Keratinocyte (primary cell): ENCODE results near the gene QRICH1. TPM values are rescaled to one million over a fixed set of nuclear protein-coding genes. Genes with fewer than 3 reads are reported as not detected.

Experiments used
- DNase-seq: peaks from one replicate; pipeline ENCODE4 v3.0.0-alpha.2; 2011; ENCODE audit warnings: low read depth, missing footprints, low spot score
- FAIRE-seq: peaks from 2 replicates; lab custom pipeline; 2011; peaks lifted over from hg19 to GRCh38; lab: Jason Lieb, UNC
- H2AFZ ChIP-seq: 2 replicates; pipeline ENCODE4 v1.6.0; 2012; ENCODE audit warnings: low read length, control low read depth, inconsistent platforms; ENCODE audit not compliant: control insufficient read depth
- H3K27ac ChIP-seq: 2 replicates; pipeline ENCODE4 v1.5.1; 2011; ENCODE audit warnings: low read length; ENCODE audit not compliant: control insufficient read depth, insufficient read depth
- H3K27me3 ChIP-seq: 3 replicates; pipeline ENCODE4 v1.6.0; 2011; ENCODE audit warnings: low read length; ENCODE audit not compliant: control insufficient read depth, insufficient read depth; ENCODE audit errors: extremely low read depth
- H3K36me3 ChIP-seq, 2 experiments: 2 replicates in 1 of 2; 3 replicates in 1 of 2; pipeline ENCODE4 v1.5.1; 2011; ENCODE audit warnings: low read length in 2 of 2, mild to moderate bottlenecking in 1 of 2; ENCODE audit not compliant: control insufficient read depth in 2 of 2, insufficient read depth in 2 of 2; ENCODE audit errors: extremely low read depth in 1 of 2
- H3K4me1 ChIP-seq: 3 replicates; pipeline ENCODE4 v1.5.1; 2011; ENCODE audit warnings: low read length; ENCODE audit not compliant: control insufficient read depth, insufficient read depth; ENCODE audit errors: extremely low read depth
- H3K4me2 ChIP-seq: 3 replicates; pipeline ENCODE4 v1.6.0; 2011; ENCODE audit warnings: low read depth, low read length; ENCODE audit not compliant: control insufficient read depth, insufficient read depth; ENCODE audit errors: extremely low read depth
- H3K4me3 ChIP-seq, 3 experiments: fragments of 200-600 bp in 1 of 3; sonication (generic) in 1 of 3; 2 replicates in 2 of 3; 3 replicates in 1 of 3; pipeline ENCODE4 v1.5.1; 2011 to 2016; ENCODE audit warnings: low read length in 3 of 3, mild to moderate bottlenecking in 3 of 3, control low read depth in 2 of 3, inconsistent platforms in 1 of 3, low read depth in 1 of 3, mixed read lengths in 1 of 3, mixed run types in 1 of 3, moderate library complexity in 1 of 3; ENCODE audit not compliant: control insufficient read depth in 2 of 3, insufficient read depth in 2 of 3; ENCODE audit errors: extremely low read depth in 1 of 3
- H3K79me2 ChIP-seq: 2 replicates; pipeline ENCODE4 v1.6.0; 2012; ENCODE audit warnings: low read length; ENCODE audit not compliant: control insufficient read depth, insufficient read depth
- H3K9ac ChIP-seq: 3 replicates; pipeline ENCODE4 v1.6.0; 2011; ENCODE audit warnings: low read length; ENCODE audit not compliant: control insufficient read depth, insufficient read depth; ENCODE audit errors: extremely low read depth
- H3K9me1 ChIP-seq: 3 replicates; pipeline ENCODE4 v1.6.0; 2011; ENCODE audit warnings: low read length; ENCODE audit not compliant: control insufficient read depth, insufficient read depth; ENCODE audit errors: extremely low read depth
- H3K9me3 ChIP-seq: 2 replicates; pipeline ENCODE4 v1.5.1; 2012; ENCODE audit warnings: low read depth, low read length; ENCODE audit not compliant: control insufficient read depth
- H4K20me1 ChIP-seq: 3 replicates; pipeline ENCODE4 v1.6.0; 2011; ENCODE audit warnings: low read length; ENCODE audit not compliant: control insufficient read depth, insufficient read depth; ENCODE audit errors: extremely low read depth
- EZH2 ChIP-seq: IDR thresholded peaks from one replicate; pipeline ENCODE4 v1.6.1; 2012; ENCODE audit warnings: inconsistent platforms, mild to moderate bottlenecking, low read length, moderate library complexity
- dilution Hi-C: fragments of 300-500 bp; cut with MboI; formaldehyde crosslinking; loops from one replicate; pipeline ENCODE4 v1.7.0; 2020; ENCODE audit warnings: low sequenced_read_pairs; ENCODE audit not compliant: extremely low pct_ligation_motif_present
- polyA plus RNA-seq, 5 experiments: library from polyadenylated mRNA; depleted of rRNA in 3 of 5; stranded (reverse) in 3 of 5; stranded (forward) in 1 of 5; unstranded in 1 of 5; fragments of >200 nt; gene quantifications; 1 replicate in 1 of 5; 2 replicates in 3 of 5; 3 replicates in 1 of 5; pipeline versions ENCODE4 v1.2.1 to v1.2.3, GENCODE V29; 2011 to 2012; ENCODE audit warnings: missing spikeins in 2 of 5, low read depth in 1 of 5, low replicate concordance in 1 of 5
- TF ChIP-seq, protein P1 (sequence below), 3 experiments: IDR thresholded peaks in 1 of 3; conservative IDR thresholded peaks in 1 of 3; optimal IDR thresholded peaks in 1 of 3; 2 replicates in 2 of 3; 3 replicates in 1 of 3; pipeline versions ENCODE3 to v1.5.1; 2011; ENCODE audit warnings: low read length in 3 of 3, mild to moderate bottlenecking in 3 of 3, moderate library complexity in 2 of 3, control low read depth in 1 of 3, inconsistent platforms in 1 of 3; ENCODE audit not compliant: insufficient read depth in 2 of 3; ENCODE audit errors: extremely low read depth in 1 of 3

The QRICH1 gene
- polyA plus RNA-seq, 1 donor (not counting 4 experiments of a cell fraction or from before 2014, with no cell fraction given) = 60.4 TPM

DNA sequence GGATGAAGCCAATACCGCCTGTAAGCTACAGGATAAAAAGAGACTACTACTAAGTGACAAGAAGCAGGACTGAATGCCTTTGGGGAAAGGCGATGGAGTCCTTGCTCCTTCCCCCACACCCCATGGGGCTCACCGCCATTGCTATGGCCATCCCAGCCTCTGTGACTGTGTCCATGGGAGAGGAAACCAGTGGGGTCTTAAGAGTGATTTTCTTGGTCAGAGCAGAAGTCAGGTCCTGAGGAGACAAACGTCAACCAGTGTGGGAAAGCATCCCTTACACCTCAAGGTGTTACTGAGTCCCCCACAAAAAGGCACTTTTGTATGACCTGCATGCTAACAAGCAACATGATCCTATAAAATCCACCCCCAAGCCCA is 65.6 kb downstream of the QRICH1 start:
- peaks cover 3% of the 10 kb centered on the region for H3K9me1 ChIP-seq
- peak overlapping the region; percentile 57 to 94 (median 83) for H3K4me3 ChIP-seq
- peak overlapping the region; percentile 93 for H3K9ac ChIP-seq
- no peaks in the 10 kb centered on the region for H3K9me3 ChIP-seq
- no peak for TF ChIP-seq EZH2
- TF ChIP-seq, protein P1, sequence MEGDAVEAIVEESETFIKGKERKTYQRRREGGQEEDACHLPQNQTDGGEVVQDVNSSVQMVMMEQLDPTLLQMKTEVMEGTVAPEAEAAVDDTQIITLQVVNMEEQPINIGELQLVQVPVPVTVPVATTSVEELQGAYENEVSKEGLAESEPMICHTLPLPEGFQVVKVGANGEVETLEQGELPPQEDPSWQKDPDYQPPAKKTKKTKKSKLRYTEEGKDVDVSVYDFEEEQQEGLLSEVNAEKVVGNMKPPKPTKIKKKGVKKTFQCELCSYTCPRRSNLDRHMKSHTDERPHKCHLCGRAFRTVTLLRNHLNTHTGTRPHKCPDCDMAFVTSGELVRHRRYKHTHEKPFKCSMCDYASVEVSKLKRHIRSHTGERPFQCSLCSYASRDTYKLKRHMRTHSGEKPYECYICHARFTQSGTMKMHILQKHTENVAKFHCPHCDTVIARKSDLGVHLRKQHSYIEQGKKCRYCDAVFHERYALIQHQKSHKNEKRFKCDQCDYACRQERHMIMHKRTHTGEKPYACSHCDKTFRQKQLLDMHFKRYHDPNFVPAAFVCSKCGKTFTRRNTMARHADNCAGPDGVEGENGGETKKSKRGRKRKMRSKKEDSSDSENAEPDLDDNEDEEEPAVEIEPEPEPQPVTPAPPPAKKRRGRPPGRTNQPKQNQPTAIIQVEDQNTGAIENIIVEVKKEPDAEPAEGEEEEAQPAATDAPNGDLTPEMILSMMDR (optimal IDR thresholded peaks at IDR 0.05 in 1 of 3, IDR thresholded peaks at IDR 0.05 in 1 of 3, conservative IDR thresholded peaks at IDR 0.05 in 1 of 3; ENCODE audit: extremely low read depth in 1 of 3, insufficient read depth in 2 of 3, low read length in 3 of 3) = no peak
- peaks cover 22% of the 10 kb centered on the region for H3K4me1 ChIP-seq
- FAIRE-seq (no peak), DNase-seq (no peak)
- H3K27ac ChIP-seq = peak overlapping the region; percentile 81
- dilution Hi-C loops = no loop called here
- H2AFZ ChIP-seq = no peak overlapping the region
- peaks cover 52% of the 10 kb centered on the region for H3K79me2 ChIP-seq
- peak overlapping the region; percentile 85 for H3K4me2 ChIP-seq
- H3K27me3 ChIP-seq = no peaks in the 10 kb centered on the region
- H4K20me1 ChIP-seq = peaks cover 4% of the 10 kb centered on the region
- H3K36me3 ChIP-seq = peaks cover 45 to 66% of the 10 kb centered on the region in 2 experiments

DNA sequence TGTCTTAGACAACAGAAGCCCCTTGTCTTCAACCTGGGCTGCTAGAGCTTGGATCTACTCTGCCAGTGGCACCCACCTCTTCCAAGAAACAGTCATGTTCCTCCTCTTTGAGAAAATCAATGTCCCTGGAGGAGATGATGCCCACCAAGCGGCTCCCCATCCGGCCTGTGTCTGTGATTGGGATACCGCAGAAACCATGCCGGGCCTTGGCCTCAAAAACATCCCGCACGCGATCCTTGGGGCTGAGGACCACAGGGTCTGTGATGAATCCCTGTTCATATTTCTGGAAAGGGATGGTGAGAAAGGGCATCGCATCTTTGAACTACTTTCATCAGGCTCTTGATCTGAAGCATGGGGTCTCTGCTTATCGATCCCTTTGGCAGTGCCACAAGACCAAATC is 66.2 kb downstream of the QRICH1 start:
- DNase-seq = no peak
- Histone ChIP-seq H3K4me1 (peaks cover 29% of the 10 kb centered on the region), H3K4me2 (peak overlapping the region; percentile 85), H3K36me3 (peaks cover 38 to 61% of the 10 kb centered on the region in 2 experiments), H2AFZ (no peak overlapping the region), H3K79me2 (peaks cover 58% of the 10 kb centered on the region), H3K27ac (no peak overlapping the region), H3K9me3 (no peaks in the 10 kb centered on the region), H4K20me1 (peaks cover 4% of the 10 kb centered on the region), H3K9ac (no peak overlapping the region), H3K27me3 (no peaks in the 10 kb centered on the region), H3K9me1 (peaks cover 3% of the 10 kb centered on the region), H3K4me3 (peak overlapping the region in 1 of 3 experiments; percentile 94)
- no peak for FAIRE-seq
- dilution Hi-C loops = no loop called here
- TF ChIP-seq EZH2 = no peak
- TF ChIP-seq, protein P1 (optimal IDR thresholded peaks at IDR 0.05 in 1 of 3, IDR thresholded peaks at IDR 0.05 in 1 of 3, conservative IDR thresholded peaks at IDR 0.05 in 1 of 3; ENCODE audit: extremely low read depth in 1 of 3, insufficient read depth in 2 of 3, low read length in 3 of 3) = no peak
